C4-2B (cell line): Measurements from ENCODE around the gene DSG1.

Source experiments
- ZFX ChIP-seq: fragments of 450-650 bp; IDR thresholded peaks from 2 replicates; pipeline ENCODE4 v1.6.1; 2017
- TF ChIP-seq, protein P1 (sequence below): fragments of 450-650 bp; conservative IDR thresholded peaks from 2 replicates; pipeline ENCODE4 v1.5.1; 2017; ENCODE audit warnings: mild to moderate bottlenecking

DNA sequence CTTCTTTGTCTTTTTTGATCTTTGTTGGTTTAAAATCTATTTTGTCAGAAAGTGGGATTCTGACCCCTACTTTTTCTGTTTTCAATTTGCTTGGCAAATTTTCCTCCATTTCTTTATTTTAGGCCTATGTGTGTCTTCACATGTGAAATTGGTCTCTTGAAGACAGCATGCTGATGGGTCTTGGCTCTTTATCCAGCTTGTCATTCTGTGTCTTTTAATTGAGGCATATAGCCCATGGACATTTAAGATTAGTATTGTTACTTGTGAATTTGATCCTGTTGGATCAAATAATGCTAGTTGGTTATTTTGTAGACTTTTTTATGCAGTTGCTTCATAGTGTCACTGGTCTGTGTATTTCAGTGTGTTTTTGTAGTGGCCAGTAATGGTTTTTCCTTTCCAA, 26.3 kb upstream of the DSG1 start:
- TF ChIP-seq, protein P1, sequence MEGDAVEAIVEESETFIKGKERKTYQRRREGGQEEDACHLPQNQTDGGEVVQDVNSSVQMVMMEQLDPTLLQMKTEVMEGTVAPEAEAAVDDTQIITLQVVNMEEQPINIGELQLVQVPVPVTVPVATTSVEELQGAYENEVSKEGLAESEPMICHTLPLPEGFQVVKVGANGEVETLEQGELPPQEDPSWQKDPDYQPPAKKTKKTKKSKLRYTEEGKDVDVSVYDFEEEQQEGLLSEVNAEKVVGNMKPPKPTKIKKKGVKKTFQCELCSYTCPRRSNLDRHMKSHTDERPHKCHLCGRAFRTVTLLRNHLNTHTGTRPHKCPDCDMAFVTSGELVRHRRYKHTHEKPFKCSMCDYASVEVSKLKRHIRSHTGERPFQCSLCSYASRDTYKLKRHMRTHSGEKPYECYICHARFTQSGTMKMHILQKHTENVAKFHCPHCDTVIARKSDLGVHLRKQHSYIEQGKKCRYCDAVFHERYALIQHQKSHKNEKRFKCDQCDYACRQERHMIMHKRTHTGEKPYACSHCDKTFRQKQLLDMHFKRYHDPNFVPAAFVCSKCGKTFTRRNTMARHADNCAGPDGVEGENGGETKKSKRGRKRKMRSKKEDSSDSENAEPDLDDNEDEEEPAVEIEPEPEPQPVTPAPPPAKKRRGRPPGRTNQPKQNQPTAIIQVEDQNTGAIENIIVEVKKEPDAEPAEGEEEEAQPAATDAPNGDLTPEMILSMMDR: no peak
- no peak for TF ChIP-seq ZFX
